IPS-18a (cell line): ENCODE measurements around the gene STAM.
A peak's percentile ranks its signal among the peaks of the same experiment; 100 is the strongest.
"Not testable (repeated sequence)": the region's sequence is repeated elsewhere in the genome, so short reads cannot be mapped to it uniquely, and the experiment has no call there.

ENCODE experiments used
- H3K27ac ChIP-seq: one replicate; pipeline ENCODE4 v1.5.1; 2013; ENCODE audit warnings: low read length
- H3K27me3 ChIP-seq: one replicate; pipeline ENCODE4 v1.6.1; 2013; ENCODE audit warnings: mild to moderate bottlenecking, low read length; ENCODE audit not compliant: control insufficient read depth, insufficient read depth
- H3K36me3 ChIP-seq: one replicate; pipeline ENCODE4 v1.6.1; 2013; ENCODE audit warnings: low read depth, low read length; ENCODE audit not compliant: control insufficient read depth
- H3K4me1 ChIP-seq: one replicate; pipeline ENCODE4 v1.6.1; 2013; ENCODE audit warnings: low read depth, low read length; ENCODE audit not compliant: control insufficient read depth
- H3K4me3 ChIP-seq: one replicate; pipeline ENCODE4 v1.5.1; 2013; ENCODE audit warnings: low read length
- H3K9ac ChIP-seq: one replicate; pipeline ENCODE4 v1.6.1; 2013; ENCODE audit warnings: mild to moderate bottlenecking, low read length, moderate library complexity
- H3K9me3 ChIP-seq: one replicate; pipeline ENCODE4 v1.6.1; 2013; ENCODE audit warnings: low read depth, low read length; ENCODE audit not compliant: control insufficient read depth

STAM gene

GRCh38 chr10:17622061-17622460, 21.9 kb upstream of the STAM start:
- no peaks in the 10 kb centered on the region for H3K4me1 ChIP-seq

GRCh38 chr10:17624996-17625395, 19.0 kb upstream of the STAM start:
- H3K36me3 ChIP-seq = no peaks in the 10 kb centered on the region
- H3K9me3 ChIP-seq = no peaks in the 10 kb centered on the region
- H3K27ac ChIP-seq = no peak overlapping the region
- H3K4me1 ChIP-seq = no peaks in the 10 kb centered on the region
- H3K4me3 ChIP-seq = no peak overlapping the region
- no peaks in the 10 kb centered on the region for H3K27me3 ChIP-seq
- no peak overlapping the region for H3K9ac ChIP-seq

More at GRCh38 chr10:17622061-17622460, 21.9 kb upstream of the STAM start:
- no peaks in the 10 kb centered on the region for H3K9me3 ChIP-seq
- H3K9ac ChIP-seq = no peak overlapping the region
- H3K27ac ChIP-seq = no peak overlapping the region
- peaks cover 8% of the 10 kb centered on the region for H3K27me3 ChIP-seq
- no peaks in the 10 kb centered on the region for H3K36me3 ChIP-seq
- H3K4me3 ChIP-seq = no peak overlapping the region

GRCh38 chr10:17626656-17627055, 17.3 kb upstream of the STAM start:
- Histone ChIP-seq H3K4me3 (no peak overlapping the region), H3K9ac (no peak overlapping the region), H3K27ac (no peak overlapping the region), H3K4me1 (no peaks in the 10 kb centered on the region), H3K36me3 (no peaks in the 10 kb centered on the region), H3K9me3 (no peaks in the 10 kb centered on the region), H3K27me3 (no peaks in the 10 kb centered on the region)

GRCh38 chr10:17632590-17632989, 11.4 kb upstream of the STAM start:
- not testable (repeated sequence) for H3K27me3 ChIP-seq, H3K27ac ChIP-seq, H3K9me3 ChIP-seq, H3K4me3 ChIP-seq, H3K9ac ChIP-seq, H3K4me1 ChIP-seq, H3K36me3 ChIP-seq

- Histone ChIP-seq H3K9me3 (no peaks in the 10 kb centered on the region), H3K4me1 (no peaks in the 10 kb centered on the region), H3K27ac (no peak overlapping the region), H3K27me3 (no peaks in the 10 kb centered on the region), H3K36me3 (no peaks in the 10 kb centered on the region), H3K9ac (no peak overlapping the region), H3K4me3 (no peak overlapping the region)
Measured at GRCh38 chr10:17633353-17633752, 10.6 kb upstream of the STAM start.

GRCh38 chr10:17637869-17638268, 6.1 kb upstream of the STAM start:
- Histone ChIP-seq H3K9ac (no peak overlapping the region), H3K4me3 (no peak overlapping the region), H3K9me3 (no peaks in the 10 kb centered on the region), H3K36me3 (no peaks in the 10 kb centered on the region), H3K27ac (no peak overlapping the region), H3K4me1 (peaks cover 6% of the 10 kb centered on the region), H3K27me3 (no peaks in the 10 kb centered on the region)

GRCh38 chr10:17640331-17640816, 3.6 kb upstream of the STAM start:
- Histone ChIP-seq H3K9me3 (no peaks in the 10 kb centered on the region), H3K27ac (no peak overlapping the region), H3K36me3 (no peaks in the 10 kb centered on the region)

GRCh38 chr10:17643339-17643754, 604 bp upstream of the STAM start:
- H3K27ac ChIP-seq = peak overlapping the region; percentile 99
- H3K4me3 ChIP-seq = peak overlapping the region; percentile 100
- H3K9me3 ChIP-seq = no peaks in the 10 kb centered on the region
- H3K9ac ChIP-seq = peak overlapping the region; percentile 98
- peaks cover 13% of the 10 kb centered on the region for H3K4me1 ChIP-seq
- no peaks in the 10 kb centered on the region for H3K27me3 ChIP-seq
- no peaks in the 10 kb centered on the region for H3K36me3 ChIP-seq

More at GRCh38 chr10:17640331-17640816, 3.6 kb upstream of the STAM start:
- Histone ChIP-seq H3K27me3 (no peaks in the 10 kb centered on the region), H3K9ac (no peak overlapping the region), H3K4me3 (no peak overlapping the region), H3K4me1 (peaks cover 10% of the 10 kb centered on the region)

- H3K4me3 ChIP-seq = peak overlapping the region; percentile 100
- peak overlapping the region; percentile 99 for H3K27ac ChIP-seq
- H3K27me3 ChIP-seq = no peaks in the 10 kb centered on the region
- H3K9ac ChIP-seq = peak overlapping the region; percentile 98
- no peaks in the 10 kb centered on the region for H3K36me3 ChIP-seq
- peaks cover 13% of the 10 kb centered on the region for H3K4me1 ChIP-seq
- H3K9me3 ChIP-seq = no peaks in the 10 kb centered on the region
Measured at GRCh38 chr10:17644485-17644943, 563 bp downstream of the STAM start.

- no peaks in the 10 kb centered on the region for H3K27me3 ChIP-seq
Measured at GRCh38 chr10:17645621-17646345, 1.8 kb downstream of the STAM start.

GRCh38 chr10:17647326-17647725, 3.4 kb downstream of the STAM start:
- Histone ChIP-seq H3K9me3 (no peaks in the 10 kb centered on the region), H3K9ac (no peak overlapping the region), H3K4me1 (peaks cover 23% of the 10 kb centered on the region), H3K4me3 (no peak overlapping the region), H3K27ac (no peak overlapping the region), H3K36me3 (no peaks in the 10 kb centered on the region), H3K27me3 (no peaks in the 10 kb centered on the region)

More at GRCh38 chr10:17645621-17646345, 1.8 kb downstream of the STAM start:
- H3K9ac ChIP-seq = peak overlapping the region; percentile 98
- no peak overlapping the region for H3K27ac ChIP-seq
- H3K4me1 ChIP-seq = peaks cover 13% of the 10 kb centered on the region
- H3K36me3 ChIP-seq = no peaks in the 10 kb centered on the region
- H3K9me3 ChIP-seq = no peaks in the 10 kb centered on the region
- H3K4me3 ChIP-seq = peak overlapping the region; percentile 100
